ENCODE results near the gene TMEM44.

TMEM44 gene

GRCh38 chr3:194622621-194623340 lies 10.4 kb downstream of the TMEM44 start:
- no peak overlapping the region for H3K4me3 ChIP-seq (replicated peaks in 1 of 2; ENCODE audit: low read depth in 2 of 2, low read length in 2 of 2)
- DNase-seq (ENCODE audit: low read depth in 2 of 2), result no peak
- no peak for TF ChIP-seq CTCF (IDR thresholded peaks at IDR 0.05; ENCODE audit: low read depth, low read length)

GRCh38 chr3:194621947-194622346 lies 11.3 kb downstream of the TMEM44 start:
- TF ChIP-seq CTCF (IDR thresholded peaks at IDR 0.05; ENCODE audit: low read depth, low read length), result no peak
- no peak for DNase-seq (ENCODE audit: low read depth in 2 of 2)
- no peak overlapping the region for H3K4me3 ChIP-seq (replicated peaks in 1 of 2; ENCODE audit: low read depth in 2 of 2, low read length in 2 of 2)

- no peak for DNase-seq (ENCODE audit: low read depth in 2 of 2)
- TF ChIP-seq CTCF (IDR thresholded peaks at IDR 0.05; ENCODE audit: low read depth, low read length), result no peak
- H3K4me3 ChIP-seq (replicated peaks in 1 of 2; ENCODE audit: low read depth in 2 of 2, low read length in 2 of 2), result no peak overlapping the region
Measured at GRCh38 chr3:194620196-194620595, 13.0 kb downstream of the TMEM44 start.

GRCh38 chr3:194619741-194620140 lies 13.5 kb downstream of the TMEM44 start:
- no peak for DNase-seq (ENCODE audit: low read depth in 2 of 2)
- no peak overlapping the region for H3K4me3 ChIP-seq (replicated peaks in 1 of 2; ENCODE audit: low read depth in 2 of 2, low read length in 2 of 2)
- no peak for TF ChIP-seq CTCF (IDR thresholded peaks at IDR 0.05; ENCODE audit: low read depth, low read length)

- no peak overlapping the region for H3K4me3 ChIP-seq (replicated peaks in 1 of 2; ENCODE audit: low read depth in 2 of 2, low read length in 2 of 2)
- TF ChIP-seq CTCF (IDR thresholded peaks at IDR 0.05; ENCODE audit: low read depth, low read length), result no peak
- DNase-seq (ENCODE audit: low read depth in 2 of 2), result no peak
Measured at GRCh38 chr3:194618858-194619608, 14.2 kb downstream of the TMEM44 start.

GRCh38 chr3:194617827-194618226 lies 15.4 kb downstream of the TMEM44 start:
- DNase-seq (ENCODE audit: low read depth in 2 of 2), result peak; percentile 49 to 88
- no peak for TF ChIP-seq CTCF (IDR thresholded peaks at IDR 0.05; ENCODE audit: low read depth, low read length)

More at GRCh38 chr3:194617827-194618226, 15.4 kb downstream of the TMEM44 start:
- no peak overlapping the region for H3K4me3 ChIP-seq (replicated peaks in 1 of 2; ENCODE audit: low read depth in 2 of 2, low read length in 2 of 2)

Data from cardiac fibroblast (primary cell).